Dedifferentiated amniotic fluid mesenchymal stem cell (primary cell): ENCODE results near the gene SELENON.

Experiments used
- DNase-seq: peaks from one replicate; pipeline ENCODE4 v3.0.0-alpha.2; 2016; ENCODE audit errors: extremely low spot score

The SELENON gene

GRCh38 chr1:25770541-25771220 is 29.3 kb upstream of the SELENON start:
- DNase-seq = no peak

DNA sequence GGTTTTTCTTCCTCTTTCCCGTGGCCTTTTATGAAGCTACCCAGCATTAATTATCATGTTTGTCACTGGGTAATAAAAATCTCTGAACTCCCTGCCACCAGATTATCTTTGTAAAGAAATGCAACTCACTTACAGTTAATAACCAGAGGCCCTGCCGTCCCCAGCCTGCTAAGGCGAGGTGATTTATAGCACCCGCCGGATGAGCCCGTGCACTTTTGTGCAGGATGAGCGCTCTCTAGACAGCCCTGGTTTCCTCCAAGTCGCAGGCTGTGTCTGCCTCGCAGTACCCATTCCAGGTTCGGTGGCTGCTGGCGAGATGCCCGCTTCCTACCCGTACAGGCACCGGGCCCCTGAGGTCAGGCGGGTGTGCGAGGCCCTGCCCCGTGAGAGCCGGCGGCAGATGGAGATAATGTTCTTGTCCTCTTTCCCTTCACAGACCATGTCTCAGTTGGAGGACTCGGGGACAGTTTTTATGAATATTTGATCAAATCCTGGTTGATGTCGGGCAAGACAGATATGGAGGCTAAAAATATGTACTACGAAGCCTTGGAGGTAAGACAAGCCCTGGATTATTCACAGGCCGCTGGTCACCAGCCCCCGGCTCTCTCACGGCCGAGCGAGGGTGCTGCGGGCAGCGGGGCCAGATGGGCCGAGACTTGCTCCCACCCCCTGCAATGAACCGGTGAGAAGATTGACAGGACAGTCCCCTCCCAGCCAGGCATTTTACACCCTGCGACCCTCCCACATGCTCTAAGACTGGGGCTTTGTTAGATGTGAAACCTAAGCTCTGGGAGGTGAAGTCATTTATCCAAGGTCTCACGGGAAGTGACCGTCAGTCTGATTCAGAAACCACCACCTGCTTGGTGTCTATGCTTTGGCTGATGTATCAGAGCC is 28.5 kb upstream of the SELENON start:
- no peak for DNase-seq

- DNase-seq = no peak
Observed at GRCh38 chr1:25772164-25772563, 27.8 kb upstream of the SELENON start.

DNA sequence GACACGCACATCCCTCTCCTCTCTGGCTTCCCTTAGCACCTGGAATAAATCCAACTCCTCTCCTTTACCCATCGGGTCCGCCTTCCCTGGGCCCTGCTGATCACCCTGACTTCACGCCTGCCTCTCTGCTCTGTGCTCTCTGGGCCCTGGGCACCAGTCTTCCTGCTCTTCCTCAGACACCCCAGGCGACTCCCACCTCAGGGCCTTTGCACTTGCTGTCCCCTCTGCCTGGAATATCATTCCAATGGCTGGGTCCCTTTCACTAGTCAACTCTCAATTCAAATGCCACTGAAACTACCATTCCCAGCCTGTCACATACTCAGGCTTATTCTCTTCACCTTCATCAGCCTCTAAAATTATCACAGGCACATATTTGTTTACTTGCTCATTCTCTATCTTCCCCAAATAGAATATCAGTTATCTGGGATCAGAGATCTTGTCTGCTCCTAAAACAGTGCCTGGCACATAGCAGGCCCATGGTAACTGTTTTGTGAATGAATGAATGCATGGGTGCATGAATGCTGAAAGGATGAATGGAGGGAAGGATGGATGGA is 27.2 kb upstream of the SELENON start:
- no peak for DNase-seq

DNA sequence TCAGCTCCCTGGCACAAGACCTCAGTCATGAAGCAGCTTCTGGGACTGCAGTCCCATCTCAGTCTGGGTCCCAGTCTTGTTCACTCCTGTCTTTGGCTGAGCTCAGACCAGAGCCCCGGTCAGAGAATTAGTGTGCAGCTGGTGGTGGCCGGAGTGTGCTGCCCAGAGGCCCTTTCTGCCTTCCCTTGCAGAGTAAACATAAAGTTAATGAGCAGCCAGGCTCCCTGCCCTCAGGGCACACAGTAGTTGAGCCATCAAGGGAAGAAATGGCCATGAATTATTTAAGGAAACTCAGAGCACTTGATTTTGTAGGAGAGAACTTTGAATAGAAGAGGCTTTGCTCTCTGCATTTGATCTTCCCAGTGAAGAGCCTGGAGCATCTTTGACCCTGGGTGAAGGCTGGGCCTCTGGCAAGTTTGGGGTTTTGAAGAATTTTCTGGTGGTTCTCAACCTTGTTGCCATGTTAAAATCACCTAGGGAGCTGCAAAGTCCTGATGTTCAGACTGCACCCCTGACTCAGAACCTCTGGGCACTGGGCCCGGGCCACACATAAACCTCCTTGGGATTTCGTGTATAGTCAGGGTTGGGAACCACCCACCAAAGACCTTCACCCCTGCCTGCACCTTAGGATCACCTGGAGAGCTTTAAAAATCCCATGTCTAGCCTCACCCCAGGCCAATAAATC is 26.4 kb upstream of the SELENON start:
- DNase-seq = peak; percentile 34

GRCh38 chr1:25774206-25774803 is 25.7 kb upstream of the SELENON start:
- no peak for DNase-seq

- no peak for DNase-seq
Observed at GRCh38 chr1:25774921-25775771, 24.8 kb upstream of the SELENON start.

DNA sequence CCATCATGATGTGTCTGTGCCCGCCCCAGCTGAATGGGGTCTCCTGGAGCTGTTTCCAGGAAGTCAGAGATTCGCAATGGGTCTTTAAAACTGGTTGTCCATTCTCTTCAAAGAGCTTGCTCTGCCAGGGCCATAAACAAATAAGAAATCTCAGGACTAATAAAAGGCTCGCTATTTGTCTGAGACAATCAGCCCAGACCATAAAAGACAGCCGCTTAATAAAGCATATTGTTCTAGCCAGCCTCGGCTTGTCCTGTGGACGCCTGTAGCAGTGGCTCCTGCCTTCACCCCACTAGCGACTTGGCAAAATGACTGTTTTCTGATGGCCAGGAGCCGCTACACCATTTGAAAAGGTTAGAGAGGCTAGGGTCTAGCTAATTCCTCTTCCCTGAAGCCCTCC is 20.6 kb upstream of the SELENON start:
- DNase-seq = no peak

DNA sequence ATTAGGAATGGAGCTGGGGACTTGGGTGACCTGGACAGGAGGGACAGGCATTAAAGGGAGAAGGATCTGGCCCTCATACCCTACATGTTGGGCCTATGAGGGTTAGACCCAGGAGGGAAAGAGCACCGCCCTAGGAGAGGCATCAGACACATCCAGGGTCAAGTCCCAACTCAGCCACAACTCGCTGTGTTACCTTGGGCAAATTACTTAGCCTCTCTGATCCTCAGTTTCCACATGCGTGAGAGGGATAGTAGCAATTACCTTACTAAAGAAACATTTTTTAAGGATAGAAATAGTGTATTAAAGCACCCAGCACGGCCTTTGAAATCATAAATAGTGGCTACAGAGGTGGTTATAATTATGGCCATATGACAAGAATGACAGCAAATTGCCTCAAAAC is 20.1 kb upstream of the SELENON start:
- DNase-seq = no peak

GRCh38 chr1:25780318-25781129 is 19.5 kb upstream of the SELENON start:
- no peak for DNase-seq

GRCh38 chr1:25781130-25781433 is 18.9 kb upstream of the SELENON start:
- DNase-seq = no peak

DNA sequence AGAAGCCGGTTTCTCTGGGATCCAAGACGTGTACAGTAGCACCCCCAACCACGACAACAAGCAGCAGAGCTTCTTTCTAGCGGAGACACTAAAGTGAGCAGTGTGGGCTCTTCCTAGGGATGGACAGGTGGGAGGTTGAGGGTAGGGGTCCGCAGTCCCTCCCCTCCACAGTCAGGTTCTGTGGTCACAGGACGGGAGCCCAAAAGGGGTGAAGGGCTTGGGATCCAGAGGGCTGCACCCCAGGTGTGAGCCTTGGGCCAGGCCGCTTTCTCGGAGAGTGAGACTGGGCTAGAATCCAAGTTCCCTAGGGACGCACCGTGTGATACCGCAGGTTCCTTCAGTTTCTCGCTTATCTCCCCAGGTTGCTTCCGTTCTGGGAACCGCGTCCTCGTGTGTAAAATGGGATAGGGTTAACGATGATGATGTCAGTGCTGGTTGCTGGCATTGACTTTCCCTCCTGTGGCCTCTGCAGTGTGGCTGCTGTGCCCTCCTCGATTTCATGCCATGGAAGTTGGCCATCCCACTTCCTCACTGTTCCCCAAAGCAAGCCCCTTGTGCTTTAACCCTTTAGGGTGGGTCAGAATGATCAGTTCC is 17.3 kb upstream of the SELENON start:
- DNase-seq = no peak

GRCh38 chr1:25784575-25785051 is 15.4 kb upstream of the SELENON start:
- DNase-seq = no peak

- DNase-seq = no peak
Observed at GRCh38 chr1:25785333-25786067, 14.5 kb upstream of the SELENON start.

- DNase-seq = no peak
Observed at GRCh38 chr1:25786887-25787759, 12.9 kb upstream of the SELENON start.

GRCh38 chr1:25787760-25788166 is 12.2 kb upstream of the SELENON start:
- DNase-seq = no peak

DNA sequence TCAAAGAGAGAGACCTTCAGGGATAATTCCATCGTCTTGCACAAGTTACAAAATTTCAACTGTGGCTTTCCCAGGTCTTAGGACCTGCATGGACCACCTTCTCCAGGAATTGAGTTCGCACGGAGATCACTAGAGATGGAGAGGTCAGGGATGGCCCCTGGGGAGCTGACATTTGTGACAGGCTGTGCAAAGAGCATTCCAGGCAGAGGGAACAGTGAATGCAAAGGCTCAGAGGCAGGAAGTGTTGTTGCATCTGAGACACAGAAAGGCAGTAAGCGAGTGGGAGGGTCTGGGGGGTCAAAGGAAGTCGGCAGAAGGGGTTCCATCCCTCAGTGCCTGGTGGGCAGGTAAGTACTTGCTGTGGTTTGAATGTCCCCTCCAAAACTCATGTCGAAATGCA is 9.5 kb upstream of the SELENON start:
- no peak for DNase-seq

DNA sequence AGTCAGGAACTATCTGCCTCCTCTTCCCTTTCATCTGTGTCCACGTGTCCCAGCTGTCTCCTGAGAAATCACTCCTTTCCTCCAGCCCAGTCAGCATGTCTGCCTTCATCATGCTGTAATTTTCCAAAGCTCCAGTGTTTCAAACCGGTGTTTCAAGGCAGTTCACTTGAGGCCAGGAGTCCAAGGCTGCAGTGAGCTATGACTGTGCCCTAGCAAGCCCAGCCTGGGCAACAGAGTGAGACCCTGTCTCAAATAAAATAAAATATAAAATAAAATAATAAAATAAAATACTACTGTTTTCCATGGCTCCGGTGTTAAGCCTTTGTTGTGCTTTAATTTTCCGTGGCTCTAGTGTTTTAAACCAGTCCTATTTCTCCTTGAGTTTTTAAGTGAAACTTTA is 7.9 kb upstream of the SELENON start:
- no peak for DNase-seq
